MM.1S (cell line): ENCODE data around the gene ZIC4.

ENCODE experiments used
- DNase-seq: peaks from one replicate; pipeline ENCODE4 v3.0.0-alpha.2; 2015
- H2AFZ ChIP-seq: fragments of 300-600 bp; sonication (generic); 2 replicates; pipeline ENCODE4 v1.6.0; 2016; ENCODE audit warnings: antibody characterized with exemption, low read length
- H3F3A ChIP-seq: fragments of 300-600 bp; sonication (generic); 2 replicates; pipeline ENCODE4 v1.6.1; 2016; ENCODE audit warnings: mild to moderate bottlenecking, antibody characterized with exemption, low read length, moderate library complexity, mixed read lengths; ENCODE audit not compliant: insufficient read depth
- H3K27ac ChIP-seq: fragments of 300-600 bp; sonication (generic); 2 replicates; pipeline ENCODE4 v1.5.1; 2016; ENCODE audit warnings: mild to moderate bottlenecking, low read length
- H3K27me3 ChIP-seq: fragments of 300-600 bp; sonication (generic); replicated peaks from 2 replicates; pipeline ENCODE4 v1.6.0; 2016; ENCODE audit warnings: low read length; ENCODE audit not compliant: insufficient read depth
- H3K36me3 ChIP-seq: fragments of 300-600 bp; sonication (generic); replicated peaks from 2 replicates; pipeline ENCODE4 v1.6.1; 2016; ENCODE audit warnings: mild to moderate bottlenecking, low read length, mixed read lengths; ENCODE audit not compliant: insufficient read depth
- H3K4me1 ChIP-seq: fragments of 300-600 bp; sonication (generic); 2 replicates; pipeline ENCODE4 v1.6.1; 2016; ENCODE audit warnings: low read length, mixed read lengths
- H3K4me2 ChIP-seq: fragments of 300-600 bp; sonication (generic); 2 replicates; pipeline ENCODE4 v1.6.0; 2016; ENCODE audit warnings: low read depth, low read length
- H3K4me3 ChIP-seq: fragments of 300-600 bp; sonication (generic); 2 replicates; pipeline ENCODE4 v1.5.1; 2016; ENCODE audit warnings: low read length, mixed read lengths
- H3K79me2 ChIP-seq: fragments of 300-600 bp; sonication (generic); 2 replicates; pipeline ENCODE4 v1.6.1; 2016; ENCODE audit warnings: mixed run types, low read length, mixed read lengths
- H3K9ac ChIP-seq: fragments of 300-600 bp; sonication (generic); 2 replicates; pipeline ENCODE4 v1.6.1; 2016; ENCODE audit warnings: low read length, mixed read lengths
- H3K9me2 ChIP-seq: fragments of 300-600 bp; sonication (generic); replicated peaks from 2 replicates; pipeline ENCODE4 v1.6.1; 2016; ENCODE audit warnings: mild to moderate bottlenecking, low read length, mixed read lengths; ENCODE audit not compliant: insufficient read depth
- H3K9me3 ChIP-seq: fragments of 300-600 bp; sonication (generic); replicated peaks from 2 replicates; pipeline ENCODE4 v1.6.1; 2016; ENCODE audit warnings: mild to moderate bottlenecking, low read length, mixed read lengths; ENCODE audit not compliant: insufficient read depth
- H4K20me1 ChIP-seq: fragments of 300-600 bp; sonication (generic); 2 replicates; pipeline ENCODE4 v1.6.1; 2016; ENCODE audit warnings: mild to moderate bottlenecking, low read length, moderate library complexity, mixed read lengths; ENCODE audit not compliant: insufficient read depth
- CTCF ChIP-seq: fragments of 300-600 bp; sonication (generic); IDR thresholded peaks from 2 replicates; pipeline ENCODE4 v1.5.1; 2016; ENCODE audit warnings: antibody characterized with exemption, low read length, mixed read lengths
- EZH2 ChIP-seq: fragments of 300-600 bp; sonication (generic); optimal IDR thresholded peaks from 2 replicates; pipeline ENCODE3; 2017; ENCODE audit warnings: low read depth, mild to moderate bottlenecking, antibody characterized with exemption, low read length, mixed read lengths
- EZH2phosphoT487 ChIP-seq: fragments of 300-600 bp; sonication (generic); IDR thresholded peaks from 2 replicates; pipeline ENCODE4 v1.6.1; 2018; ENCODE audit warnings: antibody characterized with exemption, low read length

ZIC4 gene

GRCh38 chr3:147397875-147398812 lies 8.2 kb downstream of the ZIC4 start:
- H3K79me2 ChIP-seq = no peaks in the 10 kb centered on the region
- no peaks in the 10 kb centered on the region for H3K9me2 ChIP-seq
- no peak for TF ChIP-seq EZH2
- no peak for TF ChIP-seq EZH2phosphoT487
- no peak for TF ChIP-seq CTCF
- H3F3A ChIP-seq = no peaks in the 10 kb centered on the region
- no peak overlapping the region for H3K9ac ChIP-seq
- H3K4me2 ChIP-seq = no peak overlapping the region
- no peaks in the 10 kb centered on the region for H3K27me3 ChIP-seq
- H3K4me3 ChIP-seq = no peak overlapping the region
- no peak for DNase-seq
- H3K9me3 ChIP-seq = no peaks in the 10 kb centered on the region
- H2AFZ ChIP-seq = no peak overlapping the region
- H3K27ac ChIP-seq = no peak overlapping the region
- H3K36me3 ChIP-seq = no peaks in the 10 kb centered on the region
- no peaks in the 10 kb centered on the region for H4K20me1 ChIP-seq
- no peaks in the 10 kb centered on the region for H3K4me1 ChIP-seq

- Histone ChIP-seq H3K27ac (no peak overlapping the region), H3K4me2 (no peak overlapping the region), H3K4me3 (no peak overlapping the region), H2AFZ (no peak overlapping the region), H3K79me2 (no peaks in the 10 kb centered on the region), H3K9me3 (no peaks in the 10 kb centered on the region), H3K4me1 (no peaks in the 10 kb centered on the region), H3F3A (no peaks in the 10 kb centered on the region), H3K36me3 (no peaks in the 10 kb centered on the region), H3K27me3 (no peaks in the 10 kb centered on the region), H4K20me1 (no peaks in the 10 kb centered on the region), H3K9ac (no peak overlapping the region), H3K9me2 (no peaks in the 10 kb centered on the region)
- no peak for DNase-seq
- TF ChIP-seq CTCF (no peak), EZH2 (no peak), EZH2phosphoT487 (no peak)
These were observed 9.0 kb downstream of the ZIC4 start for GRCh38 chr3:147397155-147397874.

GRCh38 chr3:147396712-147397046 lies 9.7 kb downstream of the ZIC4 start:
- Histone ChIP-seq H3K27me3 (no peaks in the 10 kb centered on the region), H3F3A (no peaks in the 10 kb centered on the region)

More at GRCh38 chr3:147396712-147397046, 9.7 kb downstream of the ZIC4 start:
- TF ChIP-seq EZH2phosphoT487 = no peak
- TF ChIP-seq CTCF = no peak
- TF ChIP-seq EZH2 = no peak
- Histone ChIP-seq H2AFZ (no peak overlapping the region), H3K9me2 (no peaks in the 10 kb centered on the region), H3K4me2 (no peak overlapping the region), H4K20me1 (no peaks in the 10 kb centered on the region), H3K9me3 (no peaks in the 10 kb centered on the region), H3K9ac (no peak overlapping the region), H3K36me3 (no peaks in the 10 kb centered on the region), H3K4me1 (no peaks in the 10 kb centered on the region), H3K27ac (no peak overlapping the region), H3K4me3 (no peak overlapping the region), H3K79me2 (no peaks in the 10 kb centered on the region)
- DNase-seq = no peak
